ENCODE data around the gene MAMLD1. TPM values are rescaled to one million over a fixed set of nuclear protein-coding genes. Genes with fewer than 3 reads are reported as not detected.

The MAMLD1 gene
- total and polyA plus RNA-seq, 12 donors, result 1.2 to 4.2 (median 2.3) TPM

- ATAC-seq, result no peak
- H3K27me3 ChIP-seq, result peaks cover 0 to 15% (median 0%) of the 10 kb centered on the region in 7 donors
- DNase-seq, result no peak
- peaks cover 0 to 4% (median 0%) of the 10 kb centered on the region in 11 donors for H3K9me3 ChIP-seq
- H3K36me3 ChIP-seq, result no peaks in the 10 kb centered on the region
- H3K4me3 ChIP-seq, result no peak overlapping the region
- TF ChIP-seq CTCF (IDR thresholded peaks at IDR 0.05), result no peak
- intact Hi-C loops (cut with DNase I), result no loop called here
- peaks cover 0 to 4% (median 0%) of the 10 kb centered on the region in 9 donors for H3K4me1 ChIP-seq
- H3K27ac ChIP-seq, result no peak overlapping the region
- 26 to 38% methylated on average over 5 to 7 of the region's 7 CpGs for WGBS, 2 donors
These were observed 36.4 kb upstream of the MAMLD1 start for GRCh38 chrX:150326541-150327247.

GRCh38 chrX:150329282-150329681 lies 33.8 kb upstream of the MAMLD1 start:
- intact Hi-C loops (cut with DNase I), result no loop called here
- ATAC-seq (no peak), DNase-seq (no peak)
- Histone ChIP-seq H3K27me3 (peaks cover 0 to 22% (median 0%) of the 10 kb centered on the region in 7 donors), H3K9me3 (no peaks in the 10 kb centered on the region), H3K27ac (no peak overlapping the region), H3K36me3 (no peaks in the 10 kb centered on the region), H3K4me3 (no peak overlapping the region), H3K4me1 (peaks cover 0 to 4% (median 0%) of the 10 kb centered on the region in 9 donors)
- WGBS, 2 donors, result 23 to 34% methylated on average over 8 of the region's 8 CpGs
- no peak for TF ChIP-seq CTCF (IDR thresholded peaks at IDR 0.05)

- 71 to 77% methylated on average over 2 of the region's 2 CpGs for WGBS, 2 donors
- Histone ChIP-seq H3K4me1 (peaks cover 0 to 5% (median 0%) of the 10 kb centered on the region in 9 donors), H3K9me3 (no peaks in the 10 kb centered on the region), H3K27me3 (peaks cover 0 to 22% (median 0%) of the 10 kb centered on the region in 7 donors), H3K36me3 (no peaks in the 10 kb centered on the region), H3K4me3 (no peak overlapping the region), H3K27ac (no peak overlapping the region)
- TF ChIP-seq CTCF (IDR thresholded peaks at IDR 0.05), result no peak
- DNase-seq (no peak), ATAC-seq (no peak)
- intact Hi-C loops (cut with DNase I), result no loop called here
These were observed 33.2 kb upstream of the MAMLD1 start for GRCh38 chrX:150329868-150330267.

- Histone ChIP-seq H3K9me3 (no peaks in the 10 kb centered on the region), H3K36me3 (no peaks in the 10 kb centered on the region), H3K27ac (no peak overlapping the region), H3K4me1 (peaks cover 0 to 5% (median 0%) of the 10 kb centered on the region in 9 donors), H3K4me3 (no peak overlapping the region), H3K27me3 (peaks cover 0 to 22% (median 0%) of the 10 kb centered on the region in 7 donors)
- DNase-seq (no peak), ATAC-seq (no peak)
- TF ChIP-seq CTCF (IDR thresholded peaks at IDR 0.05), result no peak
- intact Hi-C loops (cut with DNase I), result no loop called here
- 85 to 95% methylated on average over 2 of the region's 2 CpGs for WGBS, 2 donors
These were observed 31.1 kb upstream of the MAMLD1 start for GRCh38 chrX:150332023-150332422.

All from heart right ventricle (tissue), 16 donors.